ENCODE measurements around the gene PCDHGA1.

DNA sequence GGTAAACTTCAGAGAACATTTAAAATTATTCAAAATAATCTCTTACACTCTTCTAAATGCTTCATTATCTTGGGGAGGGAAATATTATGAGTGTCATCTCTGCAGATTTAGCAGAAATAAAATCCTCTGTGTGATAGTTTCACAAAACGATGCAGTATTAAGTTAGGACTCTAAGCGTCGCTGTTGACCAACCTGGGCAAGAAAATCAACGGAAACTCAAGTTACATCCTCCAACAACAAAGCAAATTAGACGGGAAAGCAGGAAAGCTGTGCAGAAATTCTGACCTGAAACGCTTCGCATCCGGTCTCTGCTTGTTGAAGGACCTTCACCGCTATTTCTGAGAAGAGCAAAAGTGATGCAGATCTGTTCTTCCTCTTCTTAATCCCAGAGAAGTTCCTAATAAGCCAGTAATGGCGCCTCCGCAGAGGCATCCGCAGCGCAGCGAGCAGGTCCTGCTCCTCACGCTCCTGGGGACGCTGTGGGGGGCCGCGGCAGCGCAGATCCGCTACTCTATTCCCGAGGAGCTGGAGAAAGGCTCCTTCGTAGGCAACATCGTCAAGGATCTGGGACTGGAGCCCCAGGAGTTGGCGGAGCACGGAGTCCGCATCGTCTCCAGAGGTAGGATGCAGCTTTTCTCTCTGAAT lies 43.5 kb downstream of the PCDHGA1 start, which contains the start of gene PCDHGA6:
- no peak for TF ChIP-seq EZH2 (IDR thresholded peaks at IDR 0.05; ENCODE audit: borderline replicate concordance, low read depth, low read length, poor library complexity, severe bottlenecking)
- TF ChIP-seq, protein P1, sequence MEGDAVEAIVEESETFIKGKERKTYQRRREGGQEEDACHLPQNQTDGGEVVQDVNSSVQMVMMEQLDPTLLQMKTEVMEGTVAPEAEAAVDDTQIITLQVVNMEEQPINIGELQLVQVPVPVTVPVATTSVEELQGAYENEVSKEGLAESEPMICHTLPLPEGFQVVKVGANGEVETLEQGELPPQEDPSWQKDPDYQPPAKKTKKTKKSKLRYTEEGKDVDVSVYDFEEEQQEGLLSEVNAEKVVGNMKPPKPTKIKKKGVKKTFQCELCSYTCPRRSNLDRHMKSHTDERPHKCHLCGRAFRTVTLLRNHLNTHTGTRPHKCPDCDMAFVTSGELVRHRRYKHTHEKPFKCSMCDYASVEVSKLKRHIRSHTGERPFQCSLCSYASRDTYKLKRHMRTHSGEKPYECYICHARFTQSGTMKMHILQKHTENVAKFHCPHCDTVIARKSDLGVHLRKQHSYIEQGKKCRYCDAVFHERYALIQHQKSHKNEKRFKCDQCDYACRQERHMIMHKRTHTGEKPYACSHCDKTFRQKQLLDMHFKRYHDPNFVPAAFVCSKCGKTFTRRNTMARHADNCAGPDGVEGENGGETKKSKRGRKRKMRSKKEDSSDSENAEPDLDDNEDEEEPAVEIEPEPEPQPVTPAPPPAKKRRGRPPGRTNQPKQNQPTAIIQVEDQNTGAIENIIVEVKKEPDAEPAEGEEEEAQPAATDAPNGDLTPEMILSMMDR (conservative IDR thresholded peaks at IDR 0.05; ENCODE audit: low read depth, low read length): peak; percentile 69

Measured in A673 (cell line).